H1 (cell line): Measurements from ENCODE around the gene OR7D2. TPM values are rescaled to one million over a fixed set of nuclear protein-coding genes. Genes with fewer than 3 reads are reported as not detected.

Experiments used
- CBX8 ChIP-seq: fragments of 300-800, 300-1000 bp; sonication (generic); IDR thresholded peaks from 2 replicates; pipeline ENCODE4 v1.7.1; 2016; ENCODE audit warnings: low read depth, low read length, borderline replicate concordance
- CHD2 ChIP-seq: IDR thresholded peaks from 2 replicates; pipeline ENCODE4 v1.6.1; 2012; ENCODE audit warnings: low read length, improper control_type of control experiment
- JUN ChIP-seq: IDR thresholded peaks from 2 replicates; pipeline ENCODE4 v1.6.1; 2011; ENCODE audit warnings: low read depth, mild to moderate bottlenecking, improper control_type of control experiment, low read length
- polyA plus RNA-seq, 7 experiments: library from polyadenylated mRNA; depleted of rRNA in 3 of 7; stranded (reverse) in 5 of 7; unstranded in 2 of 7; fragments of >200 nt in 5 of 7; fragments of 200-250 nt in 2 of 7; gene quantifications; 1 replicate in 5 of 7; 2 replicates in 1 of 7; 4 replicates in 1 of 7; pipeline versions ENCODE4 v1.2.1 to v1.2.3, GENCODE V29; 2011 to 2013; ENCODE audit warnings: missing spikeins in 2 of 7, mixed read lengths in 2 of 7
- total RNA-seq: library from RNA; stranded (reverse); fragmentation: NEBNext Ultra II Directional; extraction: Animal tissue kit (Norgen Biotek cat#: 25700); gene quantifications from 2 replicates; pipeline ENCODE4 v1.2.1, GENCODE V29; 2021

The OR7D2 gene
- total and polyA plus RNA-seq, 2 of the 8 experiments (the other 6 are each of a cell fraction or from before 2014, with no cell fraction given) = 0.02 TPM; not detected in 1

DNA sequence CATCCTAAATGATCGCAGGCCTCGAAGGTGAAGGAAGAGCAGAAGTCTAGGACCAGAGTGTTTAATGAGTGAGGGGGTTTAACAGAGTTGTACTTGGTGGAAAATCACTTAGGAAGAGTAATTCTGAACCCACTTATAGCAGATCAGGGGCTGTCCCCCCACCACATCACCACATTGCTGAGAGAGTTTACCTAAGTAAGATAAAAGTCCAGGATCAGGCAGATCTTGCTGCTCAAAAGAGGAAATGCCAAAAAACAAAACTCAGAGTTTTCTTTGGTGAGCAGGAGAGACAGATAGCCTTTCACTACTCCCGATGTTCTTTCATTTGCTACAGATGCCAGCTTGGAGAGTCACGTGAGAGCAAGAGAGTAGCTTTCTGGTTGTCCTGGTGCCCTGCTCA lies 23.2 kb upstream of the OR7D2 start (continued):
- no peak for TF ChIP-seq JUN
- no peak for TF ChIP-seq CHD2
- no peak for TF ChIP-seq CBX8
